ENCODE measurements around the gene KIF21A. TPM values are rescaled to one million over a fixed set of nuclear protein-coding genes. Genes with fewer than 3 reads are reported as not detected.

The KIF21A gene
- total and polyA plus RNA-seq, 12 donors = 5.8 to 29.7 (median 11.0) TPM

GRCh38 chr12:39395866-39396265 is 47.1 kb downstream of the KIF21A start:
- no peaks in the 10 kb centered on the region for H3K27me3 ChIP-seq
- no peaks in the 10 kb centered on the region for H3K4me1 ChIP-seq (replicated peaks in 1 of 2)
- TF ChIP-seq POLR2A (IDR thresholded peaks at IDR 0.05) (no peak), CTCF (IDR thresholded peaks at IDR 0.05) (no peak)
- H3K4me3 ChIP-seq = no peak overlapping the region
- H3K27ac ChIP-seq = no peak overlapping the region
- intact Hi-C loops (cut with DNase I) = no loop called here
- H3K9me3 ChIP-seq (replicated peaks in 1 of 3) = no peaks in the 10 kb centered on the region
- no peaks in the 10 kb centered on the region for H3K36me3 ChIP-seq (replicated peaks in 1 of 2)
- DNase-seq = no peak
- 80 to 85% (median 82%) methylated on average over 6 of the region's 6 CpGs for WGBS, 4 donors

- H3K36me3 ChIP-seq (replicated peaks in 1 of 2) = no peaks in the 10 kb centered on the region
- H3K4me1 ChIP-seq (replicated peaks in 1 of 2) = no peaks in the 10 kb centered on the region
- 69 to 72% (median 71%) methylated on average over 5 of the region's 5 CpGs for WGBS, 4 donors
- no peaks in the 10 kb centered on the region for H3K9me3 ChIP-seq (replicated peaks in 1 of 3)
- H3K27ac ChIP-seq = no peak overlapping the region
- H3K27me3 ChIP-seq = no peaks in the 10 kb centered on the region
- no peak for DNase-seq
- no peak overlapping the region for H3K4me3 ChIP-seq
- intact Hi-C loops (cut with DNase I) = no loop called here
- no peak for TF ChIP-seq POLR2A (IDR thresholded peaks at IDR 0.05)
Observed at GRCh38 chr12:39393890-39394289, 49.0 kb downstream of the KIF21A start.

- no peak for TF ChIP-seq CTCF (IDR thresholded peaks at IDR 0.05)
- Histone ChIP-seq H3K36me3 (replicated peaks in 1 of 2) (no peaks in the 10 kb centered on the region), H3K4me1 (replicated peaks in 1 of 2) (no peaks in the 10 kb centered on the region), H3K9me3 (replicated peaks in 1 of 3) (no peaks in the 10 kb centered on the region), H3K27me3 (no peaks in the 10 kb centered on the region), H3K4me3 (no peak overlapping the region), H3K27ac (no peak overlapping the region)
- DNase-seq = no peak
- intact Hi-C loops (cut with DNase I) = no loop called here
- 86 to 93% (median 91%) methylated on average over 2 of the region's 2 CpGs for WGBS, 4 donors
Observed at GRCh38 chr12:39393179-39393578, 49.7 kb downstream of the KIF21A start.

GRCh38 chr12:39392154-39392925 is 50.6 kb downstream of the KIF21A start:
- no peak for TF ChIP-seq POLR2A (IDR thresholded peaks at IDR 0.05)
- TF ChIP-seq CTCF (IDR thresholded peaks at IDR 0.05) = no peak
- intact Hi-C loops (cut with DNase I) = no loop called here
- Histone ChIP-seq H3K4me3 (no peak overlapping the region), H3K27me3 (no peaks in the 10 kb centered on the region), H3K36me3 (replicated peaks in 1 of 2) (no peaks in the 10 kb centered on the region), H3K27ac (no peak overlapping the region), H3K9me3 (replicated peaks in 1 of 3) (no peaks in the 10 kb centered on the region), H3K4me1 (replicated peaks in 1 of 2) (no peaks in the 10 kb centered on the region)
- no peak for DNase-seq
- WGBS, 4 donors = 82 to 89% (median 88%) methylated on average over 1 of the region's 1 CpG

- Histone ChIP-seq H3K27me3 (no peaks in the 10 kb centered on the region), H3K4me3 (no peak overlapping the region)
- intact Hi-C loops (cut with DNase I) = no loop called here
Observed at GRCh38 chr12:39390752-39391151, 52.2 kb downstream of the KIF21A start.

More at GRCh38 chr12:39390752-39391151, 52.2 kb downstream of the KIF21A start:
- no peaks in the 10 kb centered on the region for H3K36me3 ChIP-seq (replicated peaks in 1 of 2)
- no peak for DNase-seq
- no peak overlapping the region for H3K27ac ChIP-seq
- no peaks in the 10 kb centered on the region for H3K9me3 ChIP-seq (replicated peaks in 1 of 3)
- no peak for TF ChIP-seq POLR2A (IDR thresholded peaks at IDR 0.05)
- TF ChIP-seq CTCF (IDR thresholded peaks at IDR 0.05) = no peak
- no peaks in the 10 kb centered on the region for H3K4me1 ChIP-seq (replicated peaks in 1 of 2)
